IMR-90 (cell line): ENCODE measurements around the gene CLASP1. TPM values are rescaled to one million over a fixed set of nuclear protein-coding genes. Genes with fewer than 3 reads are reported as not detected.
A peak's percentile ranks its signal among the peaks of the same experiment; 100 is the strongest.

Experiments
- ATAC-seq: fragments of 200-7000 bp; cut with Tn5 transposase; 2 replicates; pipeline ENCODE4 v1.9.1; 2020; ENCODE audit warnings: low read depth, mild to moderate bottlenecking, moderate library complexity
- BruUV-seq: library from RNA; stranded (reverse); fragments of 400-500 nt; replicated peaks from 2 replicates; lab custom pipeline; 2021; lab: Mats Ljungman, UMichigan
- CTCF ChIA-PET: fragments of 300-600 bp; formaldehyde crosslinking; extraction: SDS; loops from one replicate; lab custom pipeline; 2021; ENCODE audit warnings: antibody characterized with exemption; lab: Yijun Ruan, JAX
- POLR2A ChIA-PET: fragments of 300-600 bp; sonication (Branson Sonifier 250); formaldehyde crosslinking; loops from one replicate; lab custom pipeline; 2022; ENCODE audit warnings: antibody characterized with exemption; ENCODE audit not compliant: unreplicated experiment; lab: Charles Lee
- DNase-seq: peaks from one replicate; pipeline ENCODE4 v3.0.0; 2013
- H2AFZ ChIP-seq: replicated peaks from 2 replicates; pipeline ENCODE3; 2013; ENCODE audit warnings: low read length, mild to moderate bottlenecking; ENCODE audit not compliant: poor library complexity
- H2AK5ac ChIP-seq: 2 replicates; pipeline ENCODE4 v1.6.1; 2013; ENCODE audit warnings: low read depth, low read length, inconsistent platforms
- H2AK9ac ChIP-seq: replicated peaks from 2 replicates; pipeline ENCODE3; 2013; ENCODE audit warnings: mild to moderate bottlenecking, low read depth, low read length, moderate library complexity; ENCODE audit not compliant: poor library complexity
- H2BK120ac ChIP-seq: 2 replicates; pipeline ENCODE4 v1.6.1; 2013; ENCODE audit warnings: low read depth, low read length, inconsistent platforms
- H2BK15ac ChIP-seq: 3 replicates; pipeline ENCODE4 v1.6.1; 2013; ENCODE audit warnings: low read depth, low read length, inconsistent platforms
- H2BK20ac ChIP-seq: 2 replicates; pipeline ENCODE4 v1.6.1; 2013; ENCODE audit warnings: low read depth, mild to moderate bottlenecking, inconsistent platforms, low read length, moderate library complexity
- H2BK5ac ChIP-seq: 2 replicates; pipeline ENCODE4 v1.6.1; 2013; ENCODE audit warnings: mild to moderate bottlenecking, low read depth, low read length, inconsistent platforms; ENCODE audit not compliant: poor library complexity, severe bottlenecking
- H3K14ac ChIP-seq: replicated peaks from 2 replicates; pipeline ENCODE4 v1.6.1; 2013; ENCODE audit warnings: low read depth, low read length, inconsistent platforms
- H3K18ac ChIP-seq: 2 replicates; pipeline ENCODE4 v1.6.1; 2013; ENCODE audit warnings: low read depth, low read length, control low read depth
- H3K23ac ChIP-seq: 2 replicates; pipeline ENCODE4 v1.6.1; 2013; ENCODE audit warnings: low read depth, low read length, inconsistent platforms
- H3K27ac ChIP-seq: 2 replicates; pipeline ENCODE4 v1.5.1; 2013; ENCODE audit warnings: mild to moderate bottlenecking, control low read depth, low read length; ENCODE audit not compliant: insufficient read depth
- H3K27me3 ChIP-seq: 2 replicates; pipeline ENCODE4 v1.6.1; 2013; ENCODE audit warnings: low read length; ENCODE audit not compliant: control insufficient read depth, insufficient read depth
- H3K36me3 ChIP-seq: 2 replicates; pipeline ENCODE4 v1.6.1; 2013; ENCODE audit warnings: low read length, mixed read lengths; ENCODE audit not compliant: control insufficient read depth, insufficient read depth
- H3K4ac ChIP-seq: 2 replicates; pipeline ENCODE4 v1.6.1; 2013; ENCODE audit warnings: low read depth, low read length, inconsistent platforms
- H3K4me1 ChIP-seq: 2 replicates; pipeline ENCODE4 v1.6.1; 2013; ENCODE audit warnings: low read length, mixed read lengths; ENCODE audit not compliant: control insufficient read depth, insufficient read depth
- H3K4me2 ChIP-seq: 2 replicates; pipeline ENCODE4 v1.6.1; 2013; ENCODE audit warnings: low read depth, mild to moderate bottlenecking, control low read depth, low read length, moderate library complexity
- H3K4me3 ChIP-seq: 2 replicates; pipeline ENCODE4 v1.5.1; 2013; ENCODE audit warnings: low read depth, mild to moderate bottlenecking, control low read depth, low read length, moderate library complexity; ENCODE audit not compliant: insufficient read depth
- H3K56ac ChIP-seq: 2 replicates; pipeline ENCODE4 v1.6.1; 2013; ENCODE audit warnings: low read length, inconsistent platforms; ENCODE audit not compliant: insufficient read depth; ENCODE audit errors: extremely low read depth
- H3K79me1 ChIP-seq, 2 experiments: 2 replicates each; pipeline ENCODE4 v1.6.1; 2013; ENCODE audit warnings: low read length in 2 of 2, inconsistent platforms in 1 of 2, low read depth in 1 of 2
- H3K9ac ChIP-seq: 2 replicates; pipeline ENCODE4 v1.6.1; 2013; ENCODE audit warnings: low read depth, low read length, control low read depth
- H3K9me1 ChIP-seq: 2 replicates; pipeline ENCODE4 v1.6.1; 2013; ENCODE audit warnings: low read length, inconsistent platforms; ENCODE audit not compliant: insufficient read depth
- H3K9me3 ChIP-seq: 2 replicates; pipeline ENCODE4 v1.6.1; 2013; ENCODE audit warnings: low read length; ENCODE audit not compliant: control insufficient read depth, insufficient read depth
- H4K20me1 ChIP-seq: 2 replicates; pipeline ENCODE4 v1.6.1; 2013; ENCODE audit warnings: low read length, inconsistent platforms; ENCODE audit not compliant: insufficient read depth
- H4K5ac ChIP-seq: 2 replicates; pipeline ENCODE4 v1.6.1; 2013; ENCODE audit warnings: mild to moderate bottlenecking, low read depth, low read length, control low read depth
- H4K8ac ChIP-seq, 2 experiments: 2 replicates each; pipeline ENCODE4 v1.6.1; 2013; ENCODE audit warnings: low read depth in 2 of 2, low read length in 2 of 2, control low read depth in 1 of 2, inconsistent platforms in 1 of 2
- H4K91ac ChIP-seq: 2 replicates; pipeline ENCODE4 v1.6.1; 2013; ENCODE audit warnings: low read depth, low read length, inconsistent platforms; ENCODE audit not compliant: insufficient read depth
- BHLHE40 ChIP-seq: fragments of 150-350 bp; IDR thresholded peaks from 2 replicates; pipeline ENCODE4 v1.6.1; 2016; ENCODE audit warnings: mild to moderate bottlenecking, low read depth, low read length
- CHD1 ChIP-seq: IDR thresholded peaks from 2 replicates; pipeline ENCODE4 v1.6.1; 2012; ENCODE audit warnings: low read depth, low read length, improper control_type of control experiment
- FOS ChIP-seq: fragments of 150-350 bp; IDR thresholded peaks from 2 replicates; pipeline ENCODE4 v1.6.1; 2016; ENCODE audit warnings: low read depth, low read length
- MAFK ChIP-seq: IDR thresholded peaks from 2 replicates; pipeline ENCODE4 v1.6.1; 2012; ENCODE audit warnings: low read depth, low read length, improper control_type of control experiment
- MAZ ChIP-seq: IDR thresholded peaks from 2 replicates; pipeline ENCODE4 v1.6.1; 2012; ENCODE audit warnings: low read depth, mild to moderate bottlenecking, low read length, improper control_type of control experiment, moderate library complexity, borderline replicate concordance
- MXI1 ChIP-seq: IDR thresholded peaks from 2 replicates; pipeline ENCODE4 v1.6.1; 2012; ENCODE audit warnings: low read depth, mild to moderate bottlenecking, low read length, moderate library complexity, borderline replicate concordance
- NFE2L2 ChIP-seq: fragments of 150-350 bp; IDR thresholded peaks from 2 replicates; pipeline ENCODE4 v1.6.1; 2016; ENCODE audit warnings: low read depth, mild to moderate bottlenecking, low read length
- POLR2A ChIP-seq: IDR thresholded peaks from 2 replicates; pipeline ENCODE4 v1.6.1; 2012; ENCODE audit warnings: mild to moderate bottlenecking, low read depth, low read length
- RAD21 ChIP-seq: IDR thresholded peaks from 2 replicates; pipeline ENCODE4 v1.6.1; 2012; ENCODE audit warnings: low read length, improper control_type of control experiment
- RCOR1 ChIP-seq: IDR thresholded peaks from 2 replicates; pipeline ENCODE4 v1.6.1; 2012; ENCODE audit warnings: mild to moderate bottlenecking, low read length, improper control_type of control experiment; ENCODE audit not compliant: insufficient replicate concordance
- RFX5 ChIP-seq: IDR thresholded peaks from 2 replicates; pipeline ENCODE4 v1.8.0; 2012; ENCODE audit warnings: low read depth, mild to moderate bottlenecking, low read length, moderate library complexity
- SMC3 ChIP-seq: fragments of 150-350 bp; IDR thresholded peaks from 2 replicates; pipeline ENCODE4 v1.6.1; 2016; ENCODE audit warnings: low read depth, mild to moderate bottlenecking, antibody characterized with exemption, low read length, moderate library complexity
- WGBS, 2 experiments: methylation state at CpG; one replicate each; pipeline versions ENCODE4 v1.1.5 to v1.1.7; 2013; ENCODE audit warnings: missing lambda C conversion rate in 2 of 2; ENCODE audit not compliant: insufficient read length in 1 of 2; ENCODE audit errors: extremely low coverage in 2 of 2; 5-methylcytosine and 5-hydroxymethylcytosine counted together
- dilution Hi-C: fragments of 300-500 bp; cut with HindIII; formaldehyde crosslinking; loops from one replicate; pipeline ENCODE4 v1.14.3; 2018; ENCODE audit warnings: low sequenced_read_pairs; ENCODE audit not compliant: unreplicated experiment
- in situ Hi-C: fragments of 300-500 bp; cut with MboI; formaldehyde crosslinking; loops from 3 replicates; pipeline ENCODE4 v1.14.3; 2019; ENCODE audit warnings: low sequenced_read_pairs, inconsistent platforms, mixed read lengths
- intact Hi-C: fragments of 100-400 bp; cut with micrococcal nuclease; formaldehyde crosslinking; loops from 2 replicates; pipeline ENCODE4 v1.10.0; 2022
- polyA plus RNA-seq, 3 experiments: library from polyadenylated mRNA; depleted of rRNA; stranded (reverse); fragments of >200 nt; gene quantifications; 2 replicates each; pipeline ENCODE4 v1.2.3, GENCODE V29; 2012; ENCODE audit warnings: low replicate concordance in 1 of 3
- total RNA-seq: library from RNA; depleted of rRNA; stranded (reverse); fragments of >200 nt; gene quantifications from 2 replicates; pipeline ENCODE4 v1.2.3, GENCODE V29; 2012
- TF ChIP-seq, protein P1 (sequence below): fragments of 150-350 bp; IDR thresholded peaks from 2 replicates; pipeline ENCODE4 v1.6.1; 2016; ENCODE audit warnings: low read depth, mild to moderate bottlenecking, low read length, moderate library complexity, borderline replicate concordance
- TF ChIP-seq, protein P2 (sequence below): conservative IDR thresholded peaks from 2 replicates; pipeline ENCODE4 v1.5.1; 2012; ENCODE audit warnings: mild to moderate bottlenecking, low read depth, low read length, improper control_type of control experiment

The CLASP1 gene
- total and polyA plus RNA-seq, 2 of the 4 experiments (the other 2 are of a cell fraction): 12.3 to 33.7 TPM

DNA sequence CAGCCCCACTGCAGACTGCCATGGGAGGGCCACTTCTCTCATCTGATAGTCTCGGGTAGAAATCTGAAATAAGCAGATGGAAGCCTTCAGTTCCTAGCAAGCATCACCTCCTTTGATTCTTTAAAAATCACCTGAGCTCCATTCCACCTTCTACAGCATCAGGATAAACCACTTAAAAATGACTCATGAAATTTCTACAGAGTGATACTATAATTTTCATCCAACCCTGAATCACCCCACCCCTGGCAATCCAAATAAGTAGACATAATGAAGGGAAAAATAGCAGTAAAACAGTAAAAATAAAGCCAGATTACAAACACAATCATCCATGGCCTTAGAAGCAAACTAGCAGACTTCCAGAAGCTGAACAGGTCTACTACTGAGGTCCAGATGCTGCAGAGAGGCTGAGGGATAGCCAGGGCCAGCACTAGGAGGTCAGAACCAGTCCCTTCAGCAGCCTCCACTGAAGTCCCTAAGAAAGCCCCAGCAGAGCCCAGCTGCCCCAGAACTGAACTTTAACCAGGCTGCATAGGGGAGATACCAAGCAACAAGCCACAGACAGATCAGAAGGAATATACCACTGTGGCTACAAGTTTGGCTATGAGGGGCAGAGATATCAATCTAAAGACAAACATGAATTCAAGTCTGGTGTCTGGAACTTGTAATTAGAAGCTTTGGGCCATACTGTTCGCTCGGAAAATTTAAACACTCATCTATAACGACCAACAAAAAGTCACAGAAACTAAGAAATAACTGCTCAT, 173.3 kb downstream of the CLASP1 start:
- no peak overlapping the region for H2BK5ac ChIP-seq
- no peak overlapping the region; a peak in 1 of 4 replicates for H4K8ac ChIP-seq
- H3K27ac ChIP-seq: no peak overlapping the region
- no peak overlapping the region for H3K56ac ChIP-seq
- ATAC-seq (no peak), DNase-seq (peak; percentile 25)
- no TSS peak for BruUV-seq
- TF ChIP-seq BHLHE40 (no peak), SMC3 (no peak), NFE2L2 (no peak), FOS (no peak), MAZ (no peak), RAD21 (no peak), RCOR1 (no peak), CHD1 (no peak), RFX5 (no peak), POLR2A (no peak), MAFK (no peak), MXI1 (no peak)
- TF ChIP-seq, protein P1, sequence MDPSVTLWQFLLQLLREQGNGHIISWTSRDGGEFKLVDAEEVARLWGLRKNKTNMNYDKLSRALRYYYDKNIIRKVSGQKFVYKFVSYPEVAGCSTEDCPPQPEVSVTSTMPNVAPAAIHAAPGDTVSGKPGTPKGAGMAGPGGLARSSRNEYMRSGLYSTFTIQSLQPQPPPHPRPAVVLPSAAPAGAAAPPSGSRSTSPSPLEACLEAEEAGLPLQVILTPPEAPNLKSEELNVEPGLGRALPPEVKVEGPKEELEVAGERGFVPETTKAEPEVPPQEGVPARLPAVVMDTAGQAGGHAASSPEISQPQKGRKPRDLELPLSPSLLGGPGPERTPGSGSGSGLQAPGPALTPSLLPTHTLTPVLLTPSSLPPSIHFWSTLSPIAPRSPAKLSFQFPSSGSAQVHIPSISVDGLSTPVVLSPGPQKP: no peak
- TF ChIP-seq, protein P2, sequence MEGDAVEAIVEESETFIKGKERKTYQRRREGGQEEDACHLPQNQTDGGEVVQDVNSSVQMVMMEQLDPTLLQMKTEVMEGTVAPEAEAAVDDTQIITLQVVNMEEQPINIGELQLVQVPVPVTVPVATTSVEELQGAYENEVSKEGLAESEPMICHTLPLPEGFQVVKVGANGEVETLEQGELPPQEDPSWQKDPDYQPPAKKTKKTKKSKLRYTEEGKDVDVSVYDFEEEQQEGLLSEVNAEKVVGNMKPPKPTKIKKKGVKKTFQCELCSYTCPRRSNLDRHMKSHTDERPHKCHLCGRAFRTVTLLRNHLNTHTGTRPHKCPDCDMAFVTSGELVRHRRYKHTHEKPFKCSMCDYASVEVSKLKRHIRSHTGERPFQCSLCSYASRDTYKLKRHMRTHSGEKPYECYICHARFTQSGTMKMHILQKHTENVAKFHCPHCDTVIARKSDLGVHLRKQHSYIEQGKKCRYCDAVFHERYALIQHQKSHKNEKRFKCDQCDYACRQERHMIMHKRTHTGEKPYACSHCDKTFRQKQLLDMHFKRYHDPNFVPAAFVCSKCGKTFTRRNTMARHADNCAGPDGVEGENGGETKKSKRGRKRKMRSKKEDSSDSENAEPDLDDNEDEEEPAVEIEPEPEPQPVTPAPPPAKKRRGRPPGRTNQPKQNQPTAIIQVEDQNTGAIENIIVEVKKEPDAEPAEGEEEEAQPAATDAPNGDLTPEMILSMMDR: no peak
- no peak overlapping the region for H2BK120ac ChIP-seq
- peaks cover 30% of the 10 kb centered on the region for H3K9me1 ChIP-seq
- H3K4me3 ChIP-seq: no peak overlapping the region
- H3K18ac ChIP-seq: 0 out of 2 replicates have a peak overlapping the region, but pooled peaks have one; percentile 4
- no CpG with 5 or more reads among the region's 4 CpGs for whole genome bisulfite sequencing, 2 experiments
- ChIA-PET CTCF (no interaction called here), POLR2A (no interaction called here)
- H3K4me1 ChIP-seq: peaks cover 37% of the 10 kb centered on the region
- in situ Hi-C loops: no loop called here
- no peaks in the 10 kb centered on the region for H3K27me3 ChIP-seq
- H4K5ac ChIP-seq: no peak overlapping the region
- H3K79me1 ChIP-seq: peaks cover 37 to 72% of the 10 kb centered on the region in 2 experiments
- H3K9ac ChIP-seq: no peak overlapping the region
- H2BK20ac ChIP-seq: peak overlapping the region; percentile 14; the same call in 1 of the 2 replicates
- H3K14ac ChIP-seq: peak overlapping the region; percentile 50
- no peak overlapping the region for H2AK5ac ChIP-seq
- no peaks in the 10 kb centered on the region for H3K9me3 ChIP-seq
- no peak overlapping the region for H2AK9ac ChIP-seq
- peak overlapping the region; percentile 24 for H3K4ac ChIP-seq
- intact Hi-C loops: no loop called here
- no peak overlapping the region for H3K4me2 ChIP-seq
- H2BK15ac ChIP-seq: no peak overlapping the region
- dilution Hi-C loops: no loop called here
- no peaks in the 10 kb centered on the region for H3K36me3 ChIP-seq
- H2AFZ ChIP-seq: no peak overlapping the region
- no peak overlapping the region for H4K91ac ChIP-seq
- peaks cover 27% of the 10 kb centered on the region; the same call in 1 of the 2 replicates for H4K20me1 ChIP-seq
- H3K23ac ChIP-seq: peak overlapping the region; percentile 53
